Left cardiac atrium (tissue), 4 donors: Measurements from ENCODE around the gene BLOC1S4. TPM values are rescaled to one million over a fixed set of nuclear protein-coding genes. Genes with fewer than 3 reads are reported as not detected.
A peak's percentile ranks its signal among the peaks of the same experiment; 100 is the strongest.
"Not testable (repeated sequence)": the region's sequence is repeated elsewhere in the genome, so short reads cannot be mapped to it uniquely, and the experiment has no call there.

Source experiments
- ATAC-seq, 2 donors: fragments of 200-7000 bp; cut with Tn5 transposase; one replicate each; pipeline ENCODE4 v1.9.1; 2020; ENCODE audit warnings: mild to moderate bottlenecking in 2 of 2, moderate library complexity in 2 of 2
- DNase-seq: peaks from one replicate; pipeline ENCODE4 v3.0.0-alpha.2; 2020
- intact Hi-C, 2 donors: fragments of 100-400 bp; cut with DNase I; formaldehyde crosslinking; loops; one replicate each; pipeline versions ENCODE4 v1.14.1 to v1.15.1; 2022 to 2023
- total RNA-seq, 2 donors: library from RNA; stranded (reverse); fragmentation: NEBNext Ultra II Directional; extraction: Animal tissue kit (Norgen Biotek cat#: 25700); gene quantifications; one replicate each; pipeline ENCODE4 v1.2.1, GENCODE V29; 2021
- donor health status: DM: no; HTN: yes; CAD: no.
- donor health status: DM: no; HTN: yes; CAD: no; lungs with severe emphysema.
- donor health status: DM: yes; HTN: yes; CAD: no.
- donor health status: Dilated cardiomyopathy.

BLOC1S4 gene
- total RNA-seq, 2 donors from 2014 or later, result 7.4 to 10.6 TPM

DNA sequence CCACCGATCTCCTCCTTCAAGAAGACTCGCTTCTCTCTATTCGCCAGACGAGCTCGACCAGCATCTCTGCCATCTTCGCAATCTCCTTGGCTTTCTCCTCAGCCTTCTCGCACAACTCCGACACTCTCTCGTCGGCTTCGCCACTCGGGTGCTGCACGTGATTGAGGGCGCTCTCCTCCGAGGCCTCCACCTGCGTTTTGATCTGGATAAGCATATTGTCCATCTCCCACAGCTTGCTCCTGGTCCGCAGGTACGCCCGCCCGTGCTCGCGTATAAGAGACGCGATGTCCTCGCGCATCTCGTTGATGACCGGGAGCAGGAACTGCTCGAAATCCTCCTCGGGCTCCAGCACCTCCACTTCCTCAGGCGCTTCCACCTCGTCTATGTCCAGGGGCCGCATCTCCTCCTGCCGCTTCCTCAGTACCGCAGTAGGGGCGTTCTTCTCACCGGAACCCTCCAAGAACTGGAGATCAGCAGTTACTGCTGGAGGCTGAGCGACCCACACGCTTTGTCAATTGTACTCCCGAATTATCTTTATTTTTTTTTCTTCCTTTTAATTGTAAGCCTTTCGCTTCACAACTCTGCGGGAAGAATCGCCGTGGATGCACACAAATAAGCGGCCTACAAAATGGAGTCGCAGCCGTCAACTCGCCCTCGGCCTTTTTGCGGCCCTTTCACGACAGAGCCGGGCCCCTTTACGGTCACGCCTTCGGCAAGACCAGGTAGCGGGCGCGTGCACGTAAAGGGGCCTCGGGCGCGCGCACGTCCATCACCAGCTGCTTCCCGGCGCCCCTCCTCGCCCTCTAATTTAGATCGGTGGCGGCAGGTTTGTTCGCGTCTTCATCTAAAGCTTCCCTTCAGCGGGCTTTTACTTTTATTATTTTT is 6.5 kb upstream of the BLOC1S4 start, which contains the start of gene MRFAP1L1:
MRFAP1L1 (minus strand) TSS at position 636 of the 885 bp plus-strand sequence; CDS start at position 400, 236 bp downstream.
- ATAC-seq (peak; percentile 90 to 91), DNase-seq (peak; percentile 97)
- intact Hi-C loops, result loop anchor here (5.0 kb wide), 2 partner anchors 37 to 67 kb away; partner anchors contain the start of gene MRFAP1 (in 2 of the 2)

DNA sequence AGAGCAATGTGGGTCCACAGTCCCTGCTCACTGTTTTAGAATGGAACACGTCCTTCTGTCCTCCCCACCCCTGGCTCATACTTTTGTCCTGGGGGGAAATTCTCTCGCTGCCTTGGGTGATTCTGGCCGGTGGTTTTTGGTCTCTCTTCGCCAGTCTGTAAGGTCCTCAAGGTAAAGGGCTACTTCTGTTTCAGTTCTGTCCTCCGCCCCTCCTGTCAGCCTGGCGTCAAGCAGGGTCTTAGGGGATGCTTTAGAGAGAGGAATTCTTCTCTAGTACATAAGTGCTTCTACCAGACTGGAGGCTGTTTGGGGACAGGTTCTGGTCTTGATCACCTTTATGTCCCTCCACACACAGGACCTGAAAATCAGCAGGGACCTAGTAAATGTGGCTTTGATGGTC is 5.7 kb upstream of the BLOC1S4 start:
- DNase-seq (no peak), ATAC-seq (peak in 1 of 2 donors; percentile 2)
- intact Hi-C loops, result loop anchor here in 1 of 2 donors (5.0 kb wide), 1 partner anchor 68 kb away; the partner anchor contains the start of gene MRFAP1

DNA sequence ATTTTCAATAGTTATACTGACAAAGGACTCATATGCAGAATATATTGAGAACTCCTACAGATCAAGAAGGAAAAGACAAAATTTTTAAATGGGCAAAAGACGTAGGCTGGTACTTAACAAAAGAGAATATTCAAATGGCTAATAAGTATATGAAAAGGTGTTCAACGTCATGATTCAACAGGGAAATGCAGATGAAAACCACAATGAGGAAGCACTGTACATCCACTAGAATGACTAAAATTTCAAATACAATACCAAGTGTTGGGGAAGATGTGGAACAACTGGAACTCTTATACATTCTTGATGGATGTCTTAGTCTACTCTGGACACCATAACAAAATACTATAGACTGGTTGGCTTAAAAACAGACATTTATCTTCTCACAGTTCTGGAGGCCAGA is 5.0 kb upstream of the BLOC1S4 start:
- DNase-seq (no peak), ATAC-seq (no peak)
- intact Hi-C loops, result loop anchor here in 1 of 2 donors (5.0 kb wide), 1 partner anchor 69 kb away; the partner anchor contains the start of gene MRFAP1

DNA sequence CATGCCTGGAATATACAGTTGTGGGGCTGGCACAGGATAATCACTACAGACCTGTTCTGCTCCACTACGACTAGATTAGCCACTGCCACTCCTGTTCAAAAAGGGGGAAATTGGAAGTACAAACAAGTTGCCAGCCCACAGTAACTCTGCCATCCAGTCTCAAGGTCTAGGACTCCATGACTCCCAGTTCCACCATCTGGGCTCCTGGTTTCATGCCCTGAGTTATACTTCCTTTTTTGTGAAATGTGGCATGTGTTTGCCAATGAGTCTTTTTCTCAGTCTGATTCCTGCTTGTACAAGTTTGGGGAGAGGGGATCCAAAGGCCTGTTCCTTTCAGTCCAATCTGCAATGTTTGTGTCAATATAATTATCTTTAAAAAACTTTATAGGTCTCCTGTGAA is 1.0 kb upstream of the BLOC1S4 start:
- intact Hi-C loops, result loop anchor here in 1 of 2 donors (5.0 kb wide), 1 partner anchor 73 kb away; the partner anchor contains the start of gene MRFAP1
- DNase-seq, result no peak
- no peak for ATAC-seq

DNA sequence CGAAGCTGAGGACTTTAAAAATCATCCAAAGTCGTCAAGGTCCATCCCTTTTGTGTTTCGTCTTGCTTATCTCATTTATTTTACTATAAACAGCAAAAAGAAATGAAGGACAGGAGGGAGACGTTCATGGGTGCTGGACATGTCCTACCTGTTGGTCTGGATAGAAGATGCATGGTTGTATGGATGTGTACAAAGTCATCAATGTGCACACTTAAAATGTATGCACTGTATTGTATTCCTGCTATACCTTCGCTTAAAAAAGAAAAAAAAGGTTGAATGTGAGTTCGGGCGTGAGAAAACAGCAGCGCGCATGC is 313 bp upstream of the BLOC1S4 start:
- ATAC-seq, result no peak

DNA sequence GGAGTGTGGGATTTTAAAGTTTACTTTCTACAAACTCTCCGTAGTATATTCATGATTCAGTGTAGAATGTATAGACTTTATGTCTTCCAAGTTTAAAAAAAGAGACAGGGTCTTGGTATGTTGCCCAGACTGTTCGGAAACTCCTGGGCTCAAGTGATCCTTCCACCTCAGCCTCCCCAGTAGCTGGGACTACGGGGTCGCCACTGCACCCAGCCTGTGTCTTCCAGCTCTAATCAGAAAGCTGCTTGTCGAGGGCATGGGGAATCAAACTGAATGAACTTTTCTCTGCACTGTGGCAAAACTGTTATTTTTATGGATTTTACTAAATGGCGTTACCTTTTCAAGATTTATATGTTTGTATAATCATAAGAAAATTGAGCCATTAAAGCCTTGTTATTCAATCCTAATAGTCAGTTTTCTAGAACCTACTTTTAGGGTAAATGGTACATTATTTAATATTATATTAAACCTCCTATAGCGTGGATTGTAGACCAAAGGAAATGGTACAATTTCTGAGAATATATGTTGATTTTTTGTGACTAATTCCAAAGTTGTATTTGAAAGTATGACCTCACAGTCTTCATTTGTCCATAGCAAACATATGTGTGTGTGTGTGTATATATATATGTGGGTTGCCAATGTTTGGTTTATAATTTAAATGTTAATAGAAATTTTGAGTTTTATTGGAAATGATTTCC is 1.1 kb downstream of the BLOC1S4 start:
- no peak for DNase-seq
- no peak for ATAC-seq
- intact Hi-C loops, result no loop called here

More for the DNA sequence above, 313 bp upstream of the BLOC1S4 start:
- no peak for DNase-seq
- intact Hi-C loops, result no loop called here

DNA sequence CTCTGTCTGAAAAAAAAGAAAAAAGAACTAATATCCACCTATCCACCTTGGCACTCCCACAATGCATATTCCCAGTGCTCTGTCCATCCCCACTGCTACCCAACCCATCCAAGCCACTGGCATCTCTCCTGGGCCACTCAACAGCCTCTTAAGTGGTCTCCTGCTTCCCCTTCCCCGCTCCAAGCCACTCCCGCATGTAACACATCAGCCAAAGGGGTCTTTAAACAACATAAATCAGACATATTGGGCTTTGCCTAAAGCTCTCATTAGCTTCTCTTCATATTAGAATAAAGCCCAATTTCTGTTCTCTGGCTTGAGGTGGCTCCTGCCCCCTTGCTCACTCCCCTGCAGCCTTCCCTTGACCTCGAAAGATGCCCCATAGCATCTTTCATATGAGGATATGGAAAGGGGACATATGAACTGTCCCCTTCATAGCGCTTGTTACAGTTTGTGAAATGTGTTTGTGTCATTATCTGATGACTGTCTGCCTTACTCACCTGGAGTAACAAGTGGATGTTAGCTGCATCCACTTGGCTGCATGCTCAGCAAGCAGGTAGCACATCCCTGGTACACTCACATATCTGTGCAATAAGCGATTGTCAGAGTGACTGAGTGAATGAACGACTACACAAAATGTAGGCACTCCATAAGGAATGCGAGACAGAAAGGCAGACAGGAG is 3.1 kb downstream of the BLOC1S4 start:
- intact Hi-C loops, result no loop called here
- no peak for ATAC-seq
- DNase-seq, result no peak

DNA sequence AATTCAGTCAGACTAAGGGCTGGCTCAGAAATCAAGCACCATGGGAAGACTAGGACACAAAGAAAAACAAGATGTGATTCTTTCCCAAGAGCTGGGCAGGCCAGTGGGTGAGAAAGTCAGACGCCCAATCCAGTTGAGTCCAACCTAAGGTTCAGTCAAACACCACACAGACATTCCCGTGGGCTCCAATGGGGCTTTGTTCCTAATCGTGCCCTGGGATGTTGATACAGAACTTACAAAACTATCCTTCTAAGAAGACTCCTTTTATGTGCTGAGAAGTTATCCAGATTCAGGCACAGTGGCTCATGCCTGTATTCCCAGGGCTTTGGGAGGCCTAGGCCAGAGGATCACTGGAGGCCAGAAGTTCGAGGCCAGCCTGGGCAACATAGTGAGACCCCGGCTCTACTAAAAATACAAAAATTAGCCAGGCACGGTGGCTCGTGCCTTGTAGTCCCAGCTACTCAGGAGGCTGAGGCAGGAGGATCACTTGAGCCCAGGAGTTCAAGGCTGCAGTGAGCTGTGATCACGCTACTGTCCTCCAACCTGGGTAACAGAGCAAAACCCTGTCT is 3.7 kb downstream of the BLOC1S4 start:
- intact Hi-C loops, result loop anchor here (2.0 to 10.0 kb wide), 4 partner anchors 153 to 355 kb away; no protein-coding TSS in a partner anchor
- no peak for ATAC-seq
- DNase-seq, result no peak

DNA sequence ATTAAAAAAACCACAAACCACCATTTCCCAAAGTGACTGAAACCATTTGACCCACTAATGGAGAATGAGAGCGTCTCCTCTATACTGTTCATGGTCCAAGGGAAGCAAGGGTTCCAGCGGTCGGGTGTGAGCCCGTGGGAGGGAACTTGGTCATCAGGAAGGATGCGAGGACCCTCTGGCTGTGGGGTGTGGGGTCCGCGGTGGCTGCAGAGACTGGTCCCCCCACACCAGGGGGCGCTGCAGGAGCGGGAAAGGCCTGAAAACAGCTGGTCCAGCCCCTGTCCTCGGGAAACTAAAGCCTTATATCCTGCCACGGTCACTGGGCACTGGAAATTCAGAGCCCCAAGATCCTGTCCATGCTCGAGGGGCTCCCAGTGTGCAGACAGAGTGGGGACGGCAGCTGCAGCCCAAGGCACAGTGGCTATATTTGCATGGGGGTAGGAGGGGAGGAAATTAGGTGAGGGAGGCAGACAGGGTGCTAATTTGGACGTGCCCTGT is 4.3 kb downstream of the BLOC1S4 start:
- intact Hi-C loops, result loop anchor here (2.0 to 10.0 kb wide), 4 partner anchors 153 to 355 kb away; no protein-coding TSS in a partner anchor
- DNase-seq, result peak; percentile 89
- peak; percentile 56 to 67 for ATAC-seq

DNA sequence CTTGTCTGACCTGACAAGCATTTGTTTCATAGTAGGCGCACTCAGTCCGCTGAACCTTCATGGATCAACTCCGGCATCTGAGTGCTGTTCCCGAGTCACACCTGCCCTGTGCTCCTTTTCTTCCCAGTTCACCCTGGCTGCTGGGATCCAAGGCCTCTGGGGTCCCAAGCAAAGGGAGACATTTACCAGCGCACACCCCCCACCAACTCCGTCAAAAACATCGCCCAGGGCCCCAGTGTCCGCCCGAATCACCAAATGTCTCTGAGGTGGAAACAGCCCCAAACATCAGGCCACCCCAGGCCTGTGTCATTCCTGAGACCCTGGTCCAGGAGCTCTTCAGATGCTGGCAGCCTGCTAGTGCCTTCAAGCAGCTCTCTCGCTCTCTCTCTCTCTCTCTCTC is 5.1 kb downstream of the BLOC1S4 start:
- DNase-seq (no peak), ATAC-seq (no peak)
- intact Hi-C loops, result loop anchor here (2.0 to 10.0 kb wide), 4 partner anchors 152 to 354 kb away; no protein-coding TSS in a partner anchor

DNA sequence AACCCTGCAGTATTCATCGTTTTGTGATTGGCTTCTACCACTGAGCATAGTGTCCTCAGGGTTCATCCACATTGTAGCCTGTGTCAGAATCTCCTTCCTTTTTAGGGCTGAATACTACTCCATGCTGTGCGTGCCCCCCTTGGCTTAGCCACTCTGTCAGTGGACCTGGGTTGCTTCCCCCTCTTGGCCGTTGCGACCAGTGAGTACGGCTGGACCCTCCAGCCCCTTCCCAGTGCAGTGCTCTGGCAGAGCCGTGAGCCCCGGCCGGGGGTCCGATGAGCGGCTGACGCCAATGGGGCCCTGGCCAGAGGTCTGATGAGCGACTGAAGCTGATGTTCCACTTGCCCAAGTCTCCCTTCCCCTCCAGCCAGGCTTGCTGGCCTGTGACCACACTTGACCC is 6.9 kb downstream of the BLOC1S4 start:
- DNase-seq (no peak), ATAC-seq (no peak)
- intact Hi-C loops, result loop anchor here (5.0 to 10.0 kb wide), 3 partner anchors 154 to 352 kb away; no protein-coding TSS in a partner anchor

DNA sequence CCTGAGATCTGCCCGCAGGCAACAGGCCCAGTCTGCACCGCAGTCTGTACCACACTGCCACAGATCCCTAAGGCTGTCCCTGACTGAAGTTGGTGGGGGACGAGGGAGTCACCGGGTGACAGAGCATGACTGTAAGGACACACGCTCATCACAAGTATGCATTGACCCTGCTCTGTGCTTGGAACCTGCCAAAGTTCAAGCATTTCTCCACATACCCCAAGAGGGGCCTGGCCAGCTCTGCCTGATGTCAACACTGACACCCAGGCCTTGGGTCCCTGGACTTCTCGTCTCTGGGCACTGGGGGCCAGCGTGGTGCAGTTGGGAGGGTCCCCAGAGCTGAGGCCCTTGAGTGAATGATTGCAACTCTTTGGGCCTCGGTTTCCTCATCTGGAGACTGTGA is 7.9 kb downstream of the BLOC1S4 start:
- intact Hi-C loops, result loop anchor here (5.0 to 10.0 kb wide), 3 partner anchors 153 to 351 kb away; no protein-coding TSS in a partner anchor
- ATAC-seq, result no peak
- no peak for DNase-seq

DNA sequence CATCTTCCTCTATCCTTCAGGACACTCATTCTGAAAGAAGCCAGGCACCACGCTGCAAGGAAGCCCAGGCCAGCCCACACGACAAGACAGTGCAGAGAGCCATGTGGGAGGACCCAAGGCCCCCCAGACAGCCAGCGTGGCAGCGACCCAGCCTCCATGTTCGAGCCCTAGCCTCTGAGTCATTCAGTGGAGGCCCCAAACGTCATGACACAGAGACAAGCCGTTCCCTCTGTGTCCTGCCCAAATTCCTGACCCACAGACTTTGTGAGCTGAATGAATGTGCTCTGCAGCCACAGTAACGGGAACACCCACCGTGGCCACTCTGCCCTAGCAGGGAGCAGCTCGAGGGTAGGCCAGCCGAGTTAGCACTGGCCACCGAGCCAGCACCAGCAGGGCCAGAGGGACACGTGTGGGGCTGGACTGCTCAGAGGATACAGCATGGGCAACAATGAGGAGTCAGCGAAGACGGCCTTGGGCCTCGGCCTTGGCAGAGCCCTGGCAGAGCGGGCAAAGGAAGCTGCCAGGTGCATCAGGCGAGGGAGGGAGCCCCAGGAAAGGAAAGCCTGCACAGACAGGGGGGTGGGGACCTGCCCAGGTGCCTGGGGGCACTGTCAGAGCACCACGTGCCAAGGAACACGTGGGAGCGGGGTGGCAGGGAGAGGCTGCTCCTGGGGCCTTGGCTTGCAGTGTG is 8.6 kb downstream of the BLOC1S4 start:
- DNase-seq (no peak), ATAC-seq (no peak)
- intact Hi-C loops, result loop anchor here (5.0 to 10.0 kb wide), 3 partner anchors 153 to 350 kb away; no protein-coding TSS in a partner anchor

DNA sequence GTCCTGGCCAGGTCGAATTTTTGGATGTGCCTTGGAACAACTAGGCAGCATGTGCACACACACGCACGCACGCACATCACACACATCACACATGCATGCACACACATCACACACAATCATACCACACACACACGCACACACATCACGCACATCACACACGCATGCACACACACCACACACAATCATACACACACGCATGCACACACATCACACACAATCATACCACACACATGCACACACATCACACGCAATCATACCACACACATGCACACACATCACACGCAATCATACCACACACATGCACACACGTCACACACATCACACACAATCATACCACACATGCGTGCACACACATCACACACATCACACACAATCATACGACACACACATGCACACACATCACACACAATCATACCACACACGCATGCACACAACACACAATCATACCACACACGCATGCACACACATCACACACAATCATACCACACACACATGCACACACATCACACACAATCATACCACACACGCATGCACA is 9.5 kb downstream of the BLOC1S4 start:
- not testable (repeated sequence) for ATAC-seq, DNase-seq
- intact Hi-C loops, result loop anchor here in 1 of 2 donors (10.0 kb wide), 1 partner anchor 349 kb away; no protein-coding TSS in a partner anchor

DNA sequence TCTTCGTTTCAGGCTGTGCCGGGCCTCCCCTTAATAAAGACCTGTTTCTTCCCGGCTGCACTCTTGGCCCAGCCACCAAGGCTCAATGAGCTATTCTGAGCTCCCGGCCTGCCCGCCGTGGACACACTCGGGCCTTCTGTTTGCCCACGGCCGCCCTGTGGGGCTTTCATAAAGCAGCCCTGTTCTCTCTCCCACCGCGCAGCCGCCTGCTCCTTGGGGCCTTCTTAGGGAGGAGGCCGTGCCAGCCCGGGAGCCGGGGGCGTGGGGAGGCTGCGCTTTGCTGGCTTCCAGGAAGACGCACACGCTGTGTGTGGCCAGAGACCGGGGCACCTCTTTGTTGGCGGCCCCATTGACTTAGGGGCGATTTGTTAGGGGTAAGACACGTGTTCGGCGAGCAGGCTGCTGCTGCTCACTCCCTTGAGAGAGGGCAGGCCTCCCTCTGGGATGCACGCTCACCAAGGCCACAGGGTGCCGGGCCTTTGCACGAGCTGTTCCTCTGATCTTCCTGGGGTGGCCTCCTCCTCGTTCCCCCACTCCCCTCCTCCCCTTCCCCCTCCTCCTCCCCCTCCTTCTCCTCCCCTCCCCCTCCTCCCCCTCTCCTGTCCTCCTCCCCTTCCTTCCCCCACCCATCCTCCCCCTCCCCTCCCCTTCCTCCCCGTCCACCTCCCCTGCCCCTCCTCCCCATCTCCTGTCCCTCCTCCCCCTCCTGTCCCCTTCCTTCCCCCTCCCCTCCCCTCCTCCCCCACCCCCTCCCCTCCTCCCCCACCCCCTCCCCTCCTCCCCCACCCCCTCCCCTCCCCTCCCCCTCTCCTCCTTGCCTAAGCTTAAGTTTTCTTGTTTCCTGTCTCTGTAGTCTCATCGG is 11.3 kb downstream of the BLOC1S4 start:
- ATAC-seq (peak; percentile 47 to 53), DNase-seq (no peak)
- intact Hi-C loops, result loop anchor here in 1 of 2 donors (10.0 kb wide), 1 partner anchor 347 kb away; no protein-coding TSS in a partner anchor

DNA sequence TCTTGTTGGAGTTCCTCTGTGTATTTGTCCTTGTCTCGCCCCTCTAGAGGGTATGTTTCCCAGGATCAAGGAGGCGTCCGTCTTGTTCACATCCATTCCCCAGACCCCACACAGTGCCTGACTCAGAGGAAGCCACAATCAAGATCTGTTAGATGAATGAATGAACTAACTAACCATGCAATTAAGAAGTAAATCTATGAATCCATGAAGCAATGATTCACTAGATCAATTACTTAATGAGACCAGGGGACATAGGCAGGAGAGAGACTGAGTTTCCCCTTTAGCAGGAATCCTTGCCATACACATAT is 11.9 kb downstream of the BLOC1S4 start:
- intact Hi-C loops, result loop anchor here in 1 of 2 donors (10.0 kb wide), 1 partner anchor 347 kb away; no protein-coding TSS in a partner anchor
- DNase-seq (no peak), ATAC-seq (no peak)
